ENCODE measurements around the gene CRYGN. TPM values are rescaled to one million over a fixed set of nuclear protein-coding genes. Genes with fewer than 3 reads are reported as not detected.

CRYGN gene
- total RNA-seq, 2 experiments from 2014 or later: 0.25 to 0.91 TPM

DNA sequence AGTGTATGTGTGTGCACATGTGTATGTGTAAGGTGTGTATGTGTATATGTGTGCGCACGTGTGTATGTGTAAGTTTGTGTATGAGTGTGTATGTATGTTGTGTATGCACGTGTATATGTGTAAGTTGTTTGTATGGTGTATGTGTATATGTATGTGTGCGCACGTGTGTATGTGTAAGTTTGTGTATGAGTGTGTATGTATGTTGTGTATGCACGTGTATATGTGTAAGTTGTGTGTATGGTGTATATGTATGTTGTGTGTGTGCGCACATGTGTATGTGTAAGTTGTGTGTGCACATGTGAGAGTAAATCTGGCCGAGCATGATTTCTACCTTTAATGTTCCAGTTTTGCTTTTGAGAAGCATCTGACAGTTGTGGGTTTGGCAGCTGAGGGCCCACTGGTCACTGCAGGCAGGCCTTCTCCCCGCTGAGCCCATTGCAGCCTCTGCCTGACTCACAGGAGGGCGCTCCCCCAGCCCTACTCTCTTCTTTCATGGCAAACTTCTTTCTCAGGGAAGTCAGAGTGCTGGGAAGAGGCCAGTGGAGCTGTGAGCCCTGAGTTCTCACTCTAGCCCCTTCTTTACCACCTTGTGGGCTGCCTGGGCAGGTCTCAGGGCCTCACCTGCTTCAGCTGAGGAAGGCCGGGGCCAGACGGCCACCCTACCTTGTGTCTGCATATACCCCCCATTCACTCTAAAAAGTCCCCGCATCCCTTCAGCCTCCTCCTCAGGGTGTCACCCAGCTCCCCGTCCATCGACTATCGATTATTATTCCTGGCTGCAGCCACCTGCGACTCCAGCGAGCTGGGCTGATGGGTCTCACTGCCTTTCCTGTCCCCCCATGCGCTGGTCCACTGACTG, 41.3 kb downstream of the CRYGN start:
- POLR2A ChIA-PET: no interaction called here
- H3K27ac Mint-ChIP-seq: no peak overlapping the region
- no peak for DNase-seq
- ATAC-seq (ENCODE audit: low read depth): no peak
- peaks cover 8% of the 10 kb centered on the region for H3K4me1 Mint-ChIP-seq
- H3K36me3 Mint-ChIP-seq: no peaks in the 10 kb centered on the region
- H3K4me3 Mint-ChIP-seq: no peak overlapping the region
- H3K27me3 Mint-ChIP-seq: peaks cover 2% of the 10 kb centered on the region
- H3K9me3 Mint-ChIP-seq: peaks cover 5% of the 10 kb centered on the region

DNA sequence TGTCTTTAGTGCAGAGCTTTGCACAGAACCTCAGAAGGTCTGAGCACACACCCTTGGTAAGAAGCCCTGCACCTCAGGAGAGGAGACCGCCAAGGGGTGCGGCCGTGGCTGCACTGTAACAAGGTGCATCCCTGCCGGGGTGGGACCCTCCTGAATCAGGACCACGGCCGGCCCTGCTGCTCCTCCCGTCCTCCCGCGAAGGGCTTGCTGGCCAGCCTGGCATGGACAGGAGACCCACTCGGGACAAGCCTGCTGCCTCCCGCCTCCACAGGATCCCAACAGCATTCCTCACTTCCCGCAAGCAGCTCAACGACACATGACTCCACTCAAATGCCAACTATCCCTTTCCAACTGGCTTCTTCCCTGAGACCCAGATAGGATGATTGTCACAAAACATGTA, 42.9 kb downstream of the CRYGN start:
- H3K27me3 Mint-ChIP-seq: peaks cover 2% of the 10 kb centered on the region
- H3K27ac Mint-ChIP-seq: no peak overlapping the region
- ATAC-seq (ENCODE audit: low read depth): no peak
- no peak for DNase-seq
- POLR2A ChIA-PET: no interaction called here
- no peaks in the 10 kb centered on the region for H3K36me3 Mint-ChIP-seq
- H3K4me3 Mint-ChIP-seq: no peak overlapping the region
- H3K9me3 Mint-ChIP-seq: peaks cover 5% of the 10 kb centered on the region
- peaks cover 7% of the 10 kb centered on the region for H3K4me1 Mint-ChIP-seq

DNA sequence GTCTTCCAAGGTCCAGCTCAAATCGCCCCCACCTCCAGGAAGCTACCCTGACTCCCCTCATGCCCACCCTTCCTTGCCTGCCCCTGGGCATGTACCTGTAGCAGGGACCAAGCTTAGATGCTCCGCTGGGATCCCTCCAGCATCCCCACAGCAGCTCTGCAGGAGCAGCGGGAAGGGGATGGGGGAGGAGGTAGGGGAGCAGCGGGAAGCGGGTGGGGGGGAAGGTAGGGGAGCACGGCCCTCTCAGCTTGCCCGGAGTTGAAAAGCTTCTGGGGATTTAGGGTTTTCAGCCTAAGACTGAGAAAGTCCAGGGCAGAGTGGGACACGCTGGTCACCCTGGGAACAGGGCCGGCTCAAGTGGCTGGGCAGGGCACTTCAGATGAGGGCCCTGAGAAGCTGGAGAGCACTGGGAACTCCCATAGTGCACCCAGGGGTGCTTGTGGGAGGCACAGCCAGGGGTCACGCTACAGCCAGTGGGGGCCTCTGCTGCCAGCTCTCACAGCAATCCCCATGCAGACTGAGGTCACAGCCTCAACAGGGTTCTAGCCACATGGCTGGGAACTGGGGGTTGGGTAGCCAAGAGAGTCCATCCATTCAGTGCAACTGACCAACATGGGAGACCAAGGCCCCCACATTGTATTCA, 43.5 kb downstream of the CRYGN start:
- no peaks in the 10 kb centered on the region for H3K36me3 Mint-ChIP-seq
- peaks cover 7% of the 10 kb centered on the region for H3K4me1 Mint-ChIP-seq
- H3K27me3 Mint-ChIP-seq: peaks cover 2% of the 10 kb centered on the region
- H3K4me3 Mint-ChIP-seq: no peak overlapping the region
- ATAC-seq (ENCODE audit: low read depth): no peak
- POLR2A ChIA-PET: no interaction called here
- peaks cover 5% of the 10 kb centered on the region for H3K9me3 Mint-ChIP-seq
- H3K27ac Mint-ChIP-seq: no peak overlapping the region
- no peak for DNase-seq

DNA sequence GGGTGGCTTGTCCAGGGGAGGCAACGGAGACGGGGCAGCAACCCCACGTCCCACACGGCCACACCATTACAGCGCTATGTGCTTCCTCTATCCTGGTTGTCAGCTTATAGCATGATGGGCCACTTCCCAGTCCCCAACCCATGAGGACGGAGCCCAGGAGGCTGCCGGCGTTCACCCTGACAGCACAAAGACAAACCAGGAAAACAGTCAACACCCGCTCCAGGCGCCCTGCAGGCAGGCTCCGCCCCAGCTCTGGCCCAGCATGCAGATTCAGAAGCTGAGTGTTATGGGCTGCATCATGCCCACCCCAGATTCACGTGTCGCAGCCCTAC, 44.9 kb downstream of the CRYGN start:
- peaks cover 5% of the 10 kb centered on the region for H3K9me3 Mint-ChIP-seq
- no peaks in the 10 kb centered on the region for H3K36me3 Mint-ChIP-seq
- POLR2A ChIA-PET: no interaction called here
- no peak for ATAC-seq (ENCODE audit: low read depth)
- peaks cover 2% of the 10 kb centered on the region for H3K27me3 Mint-ChIP-seq
- no peak overlapping the region for H3K27ac Mint-ChIP-seq
- peaks cover 6% of the 10 kb centered on the region for H3K4me1 Mint-ChIP-seq
- H3K4me3 Mint-ChIP-seq: no peak overlapping the region
- no peak for DNase-seq

DNA sequence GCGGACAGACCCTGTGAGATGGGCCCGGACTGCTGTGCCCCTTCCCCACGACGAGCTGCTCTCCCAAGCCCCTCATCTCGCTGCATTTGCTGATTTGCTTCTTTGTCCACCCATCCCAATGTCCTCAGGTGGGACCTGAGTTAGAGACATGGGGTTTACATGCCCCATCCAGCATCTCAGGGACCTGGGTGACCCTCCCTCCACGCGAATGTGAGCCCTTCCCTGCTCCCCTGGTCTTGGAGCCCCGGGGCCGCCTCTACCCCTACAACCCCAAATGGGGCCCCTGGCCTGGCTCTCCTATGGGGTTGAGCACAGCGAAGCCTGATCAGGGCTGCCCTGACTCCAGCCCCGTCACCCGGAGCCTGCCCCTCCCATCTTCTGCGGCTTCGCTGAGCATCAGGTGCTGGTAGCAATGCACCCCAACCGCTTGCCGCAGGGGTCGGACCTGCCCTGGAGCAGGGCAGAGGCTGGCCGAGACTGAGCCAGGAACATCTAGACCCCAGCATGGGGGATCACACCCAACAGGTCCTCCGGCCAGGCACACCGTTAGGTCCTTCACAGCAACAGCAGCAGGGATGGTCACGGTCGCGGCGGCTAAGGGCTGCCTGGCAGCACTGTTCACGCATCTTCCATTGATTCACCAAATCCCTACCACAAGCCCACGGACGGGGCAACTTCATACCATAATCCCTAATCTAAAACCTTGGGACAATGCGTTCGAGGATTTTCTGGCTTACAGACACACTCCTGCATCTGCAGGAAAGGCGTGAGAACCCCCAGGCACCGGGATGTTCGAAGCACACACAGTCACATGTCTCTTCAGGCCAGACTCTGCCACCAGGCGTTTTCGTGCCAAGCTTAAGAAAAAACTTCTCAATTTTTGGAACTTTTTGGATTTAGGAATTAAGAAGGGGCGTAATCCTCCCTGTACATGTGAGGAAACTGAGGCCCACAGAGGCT, 45.6 kb downstream of the CRYGN start:
- Mint-ChIP-seq H3K36me3 (no peaks in the 10 kb centered on the region), H3K27ac (no peak overlapping the region), H3K4me1 (peaks cover 6% of the 10 kb centered on the region), H3K9me3 (peaks cover 5% of the 10 kb centered on the region), H3K27me3 (peaks cover 2% of the 10 kb centered on the region), H3K4me3 (no peak overlapping the region)
- POLR2A ChIA-PET: no interaction called here
- no peak for ATAC-seq (ENCODE audit: low read depth)
- no peak for DNase-seq

DNA sequence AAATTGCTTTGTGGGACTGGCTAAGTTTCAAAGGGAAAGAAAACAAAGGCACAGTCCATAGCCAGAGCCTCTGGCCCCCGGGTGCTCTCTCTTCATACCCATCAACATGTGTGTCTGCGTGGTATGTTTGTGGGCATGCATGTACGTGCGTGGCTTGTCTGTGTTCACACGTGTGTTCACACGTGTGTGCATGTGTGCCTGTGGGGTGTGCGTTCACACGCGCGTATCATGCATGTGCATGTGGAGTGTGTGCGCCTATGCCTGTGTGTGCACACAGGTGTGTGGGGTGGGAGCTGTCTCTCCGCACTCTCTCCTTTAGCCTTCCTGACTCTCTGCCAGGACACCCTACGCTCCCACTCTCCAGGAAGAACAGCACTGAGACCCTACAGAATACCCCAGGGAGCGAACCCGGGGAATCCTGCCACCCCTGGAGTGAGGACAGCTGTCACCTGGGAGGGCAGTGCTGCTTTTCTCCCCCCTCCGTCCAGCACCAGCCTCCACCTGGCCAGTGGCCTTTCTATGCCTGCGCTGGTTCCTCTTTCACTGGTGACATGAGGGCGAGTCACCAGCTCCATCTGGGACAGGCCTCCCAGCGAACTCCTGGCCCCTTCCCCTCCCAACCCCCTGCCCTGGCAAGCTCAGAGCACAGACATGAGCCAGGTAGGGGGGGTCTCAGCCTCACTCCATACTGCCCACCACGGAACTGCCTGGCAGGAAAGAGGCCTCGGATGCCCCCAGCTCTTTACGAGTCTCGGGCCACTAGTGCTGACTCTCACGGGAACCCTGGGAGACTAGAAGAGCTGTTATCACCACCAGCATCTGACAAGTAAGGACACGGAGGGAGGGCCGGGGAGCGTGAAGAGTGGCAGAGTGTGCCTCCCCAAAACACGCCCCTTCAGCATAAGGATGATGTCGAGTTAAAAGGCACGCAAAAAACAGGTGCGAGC, 46.6 kb downstream of the CRYGN start:
- Mint-ChIP-seq H3K4me3 (no peak overlapping the region), H3K36me3 (no peaks in the 10 kb centered on the region), H3K4me1 (peaks cover 6% of the 10 kb centered on the region), H3K27ac (no peak overlapping the region), H3K27me3 (peaks cover 2% of the 10 kb centered on the region), H3K9me3 (peaks cover 5% of the 10 kb centered on the region)
- no peak for DNase-seq
- no peak for ATAC-seq (ENCODE audit: low read depth)
- POLR2A ChIA-PET: no interaction called here

DNA sequence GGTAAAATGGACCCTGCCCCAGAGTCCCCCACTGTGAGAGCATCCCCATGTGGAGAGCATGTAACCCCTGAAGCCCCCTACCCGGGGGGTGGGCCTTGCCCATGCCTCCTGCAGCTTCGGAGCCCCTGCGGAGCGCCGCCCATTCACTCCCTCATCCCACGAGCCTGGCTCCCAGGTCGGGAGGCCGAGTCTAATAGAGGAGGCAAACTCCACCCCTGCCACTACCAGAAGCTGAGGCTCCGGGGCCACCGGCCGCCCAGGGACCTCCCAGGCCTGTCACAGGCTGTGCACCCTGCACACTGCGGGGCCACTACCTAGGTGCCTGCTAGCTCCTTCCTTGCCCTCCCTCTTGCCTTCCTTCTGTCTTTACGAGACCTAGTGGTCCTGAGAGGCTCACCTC, 47.5 kb downstream of the CRYGN start:
- ATAC-seq (ENCODE audit: low read depth) (no peak), DNase-seq (no peak)
- no peaks in the 10 kb centered on the region for H3K4me1 Mint-ChIP-seq
- H3K36me3 Mint-ChIP-seq: no peaks in the 10 kb centered on the region
- no peaks in the 10 kb centered on the region for H3K9me3 Mint-ChIP-seq
- no peak overlapping the region for H3K4me3 Mint-ChIP-seq
- H3K27ac Mint-ChIP-seq: no peak overlapping the region
- POLR2A ChIA-PET: no interaction called here
- peaks cover 2% of the 10 kb centered on the region for H3K27me3 Mint-ChIP-seq

DNA sequence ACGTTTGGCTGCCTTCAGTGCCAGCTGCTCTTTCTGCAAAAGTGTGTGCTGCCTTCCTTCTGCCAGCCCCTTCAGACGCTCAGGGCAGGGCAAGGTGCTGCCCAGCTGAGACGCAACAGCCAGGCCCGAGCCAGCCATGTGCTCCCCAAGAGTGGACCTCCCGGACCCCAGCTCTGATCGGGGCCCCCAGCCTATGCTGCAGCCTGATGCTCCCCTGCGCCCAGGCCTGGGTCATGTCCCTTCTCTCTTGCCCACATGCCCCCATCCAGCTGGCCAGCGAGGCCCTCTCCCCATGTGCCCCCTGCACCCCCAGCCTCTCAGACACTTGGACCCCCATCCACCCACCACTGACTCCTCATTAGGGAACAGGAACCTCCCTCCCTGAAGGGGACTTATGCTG, 47.9 kb downstream of the CRYGN start:
- POLR2A ChIA-PET: no interaction called here

DNA sequence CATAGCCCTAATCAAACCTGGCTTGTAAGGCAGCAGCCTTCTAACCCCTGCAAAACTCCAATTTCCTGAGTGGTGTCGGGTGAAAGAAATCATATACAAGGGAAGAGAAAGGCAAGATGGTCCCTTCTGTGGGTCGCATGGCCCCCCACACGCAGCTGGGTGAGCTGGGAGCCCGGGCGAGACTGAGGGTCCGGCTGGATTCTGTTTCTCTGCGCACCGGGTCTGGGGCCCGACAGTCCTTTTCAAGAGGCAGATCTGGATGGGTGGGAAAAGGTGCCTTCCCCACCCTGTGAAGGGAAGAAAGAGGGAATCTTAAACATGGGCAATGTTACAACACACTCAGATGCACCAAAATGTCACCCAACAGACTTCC, 48.6 kb downstream of the CRYGN start:
- Mint-ChIP-seq H3K4me3 (no peak overlapping the region), H3K36me3 (no peaks in the 10 kb centered on the region)

More for the DNA sequence above, 47.9 kb downstream of the CRYGN start:
- no peaks in the 10 kb centered on the region for H3K36me3 Mint-ChIP-seq
- no peak overlapping the region for H3K4me3 Mint-ChIP-seq
- DNase-seq (no peak), ATAC-seq (ENCODE audit: low read depth) (no peak)
- no peaks in the 10 kb centered on the region for H3K9me3 Mint-ChIP-seq
- no peaks in the 10 kb centered on the region for H3K4me1 Mint-ChIP-seq
- H3K27ac Mint-ChIP-seq: no peak overlapping the region
- peaks cover 2% of the 10 kb centered on the region for H3K27me3 Mint-ChIP-seq

DNA sequence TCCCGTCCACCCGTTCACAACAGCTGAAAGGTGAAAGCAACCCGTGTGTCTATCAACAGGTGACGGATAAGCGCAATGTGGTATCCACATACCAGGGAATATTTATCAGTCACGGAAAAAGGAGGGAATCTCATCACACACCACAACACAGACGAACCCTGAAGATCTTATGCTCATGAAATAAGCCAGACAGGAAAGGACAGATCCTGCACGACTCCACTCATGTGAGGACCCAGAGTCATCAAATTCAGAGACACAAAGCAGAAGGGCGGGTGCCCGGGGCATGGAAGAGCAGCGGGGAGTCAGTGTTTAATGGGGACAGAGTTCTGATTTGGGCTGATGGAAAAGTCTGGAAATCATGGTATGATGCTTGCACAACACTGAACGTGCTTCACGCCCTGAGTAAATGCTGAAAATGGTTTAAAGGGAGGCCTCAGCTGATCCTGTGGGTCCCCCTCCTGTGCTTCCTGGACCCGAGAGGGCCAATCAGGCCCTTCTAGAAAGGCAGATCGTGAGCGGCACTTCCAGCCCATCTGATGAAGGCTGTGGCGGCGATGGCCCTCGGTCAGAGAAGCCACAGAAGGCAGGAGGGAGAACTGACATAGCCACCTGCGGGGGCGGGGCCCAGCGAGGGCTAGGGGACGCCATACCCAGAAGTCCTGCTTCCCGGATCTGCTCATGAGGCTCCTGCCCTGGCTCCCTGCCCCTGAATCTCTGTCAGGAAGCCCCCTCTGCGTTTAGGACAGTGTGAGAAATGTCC, 49.2 kb downstream of the CRYGN start:
- no peak overlapping the region for H3K4me3 Mint-ChIP-seq
- ATAC-seq (ENCODE audit: low read depth) (no peak), DNase-seq (no peak)
- H3K27ac Mint-ChIP-seq: no peak overlapping the region
- H3K9me3 Mint-ChIP-seq: no peaks in the 10 kb centered on the region
- no peaks in the 10 kb centered on the region for H3K4me1 Mint-ChIP-seq
- POLR2A ChIA-PET: no interaction called here
- H3K27me3 Mint-ChIP-seq: peaks cover 2% of the 10 kb centered on the region
- H3K36me3 Mint-ChIP-seq: no peaks in the 10 kb centered on the region

More for the DNA sequence above, 48.6 kb downstream of the CRYGN start:
- DNase-seq: no peak
- POLR2A ChIA-PET: no interaction called here
- Mint-ChIP-seq H3K27ac (no peak overlapping the region), H3K9me3 (no peaks in the 10 kb centered on the region), H3K4me1 (no peaks in the 10 kb centered on the region), H3K27me3 (peaks cover 2% of the 10 kb centered on the region)
- ATAC-seq (ENCODE audit: low read depth): no peak

DNA sequence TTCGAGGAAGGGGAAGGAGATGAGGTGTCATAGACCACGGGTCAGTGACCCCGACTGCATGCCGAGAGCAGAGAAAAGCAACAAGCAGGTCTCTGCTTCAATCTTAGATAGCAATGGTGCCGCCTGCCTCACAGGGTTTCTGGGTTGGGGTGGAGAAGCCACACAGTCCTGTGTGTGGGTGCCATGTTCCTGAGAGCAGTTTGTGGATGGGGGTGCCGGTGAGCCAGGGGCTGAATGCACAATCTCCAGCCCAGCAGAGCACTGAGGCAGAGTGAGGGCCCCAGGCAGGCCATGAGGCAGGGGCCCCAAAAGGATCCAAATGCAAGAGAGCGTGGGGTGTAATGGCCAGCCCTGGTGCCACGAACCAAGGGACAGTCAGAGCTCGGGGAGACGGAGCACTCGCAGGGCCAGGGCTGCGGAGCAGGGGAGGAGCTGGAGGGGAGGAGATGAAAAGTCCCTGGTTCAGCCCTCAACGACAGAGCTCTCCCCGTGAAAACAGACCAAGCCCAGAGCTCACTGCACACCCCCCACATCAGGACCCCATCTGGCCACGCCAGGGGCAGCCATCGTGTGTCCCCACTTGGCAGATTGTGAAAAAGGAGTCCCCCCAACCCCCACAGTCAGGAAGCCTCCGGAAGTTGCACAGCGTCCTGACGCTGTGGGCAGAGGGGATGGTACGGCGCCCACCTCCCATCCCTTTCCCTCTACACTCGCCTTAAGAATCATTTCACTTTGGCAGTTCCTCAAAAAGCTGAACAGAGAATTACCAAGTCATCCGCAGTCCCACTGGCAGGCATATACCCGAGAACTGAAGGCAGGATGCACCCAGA, 50.0 kb downstream of the CRYGN start:
- POLR2A ChIA-PET: no interaction called here
- Mint-ChIP-seq H3K36me3 (no peaks in the 10 kb centered on the region), H3K4me1 (no peaks in the 10 kb centered on the region), H3K4me3 (no peak overlapping the region), H3K27ac (no peak overlapping the region), H3K27me3 (peaks cover 2% of the 10 kb centered on the region), H3K9me3 (no peaks in the 10 kb centered on the region)
- no peak for DNase-seq
- ATAC-seq (ENCODE audit: low read depth): no peak

Data from activated naive CD8-positive, alpha-beta T cell treated with anti-CD3 and anti-CD28 coated beads, Interleukin-2, amount 10 ng/mL, durations not matched to agents 7 days and 5 days (primary cell).